ENCODE data around the gene L3MBTL2.
A peak's percentile ranks its signal among the peaks of the same experiment; 100 is the strongest.

L3MBTL2 gene

GRCh38 chr22:41215409-41215808 lies 10.3 kb downstream of the L3MBTL2 start:
- no peak for DNase-seq (ENCODE audit: low read depth)

GRCh38 chr22:41215926-41216325 lies 10.8 kb downstream of the L3MBTL2 start:
- DNase-seq (ENCODE audit: low read depth): no peak

GRCh38 chr22:41216984-41217383 lies 11.9 kb downstream of the L3MBTL2 start:
- DNase-seq (ENCODE audit: low read depth): peak; percentile 46

GRCh38 chr22:41217553-41218157 lies 12.5 kb downstream of the L3MBTL2 start:
- peak; percentile 83 for DNase-seq (ENCODE audit: low read depth)

- DNase-seq (ENCODE audit: low read depth): no peak
These were observed 17.9 kb downstream of the L3MBTL2 start for GRCh38 chr22:41222846-41223507.

GRCh38 chr22:41223535-41223934 lies 18.4 kb downstream of the L3MBTL2 start:
- DNase-seq (ENCODE audit: low read depth): no peak

- no peak for DNase-seq (ENCODE audit: low read depth)
These were observed 21.9 kb downstream of the L3MBTL2 start for GRCh38 chr22:41226723-41227655.

GRCh38 chr22:41229215-41229614 lies 24.1 kb downstream of the L3MBTL2 start:
- DNase-seq (ENCODE audit: low read depth): no peak

- DNase-seq (ENCODE audit: low read depth): no peak
These were observed 24.8 kb downstream of the L3MBTL2 start for GRCh38 chr22:41229730-41230400.

GRCh38 chr22:41230401-41230785 lies 25.3 kb downstream of the L3MBTL2 start:
- no peak for DNase-seq (ENCODE audit: low read depth)

GRCh38 chr22:41231369-41231768 lies 26.3 kb downstream of the L3MBTL2 start:
- no peak for DNase-seq (ENCODE audit: low read depth)

- no peak for DNase-seq (ENCODE audit: low read depth)
These were observed 29.9 kb downstream of the L3MBTL2 start for GRCh38 chr22:41234815-41235695.

GRCh38 chr22:41237036-41237706 lies 32.1 kb downstream of the L3MBTL2 start:
- no peak for DNase-seq (ENCODE audit: low read depth)

- DNase-seq (ENCODE audit: low read depth): no peak
These were observed 32.8 kb downstream of the L3MBTL2 start for GRCh38 chr22:41237707-41238569.

GRCh38 chr22:41238570-41239442 lies 33.7 kb downstream of the L3MBTL2 start:
- no peak for DNase-seq (ENCODE audit: low read depth)

GRCh38 chr22:41239443-41240128 lies 34.5 kb downstream of the L3MBTL2 start:
- no peak for DNase-seq (ENCODE audit: low read depth)

GRCh38 chr22:41240377-41241132 lies 35.4 kb downstream of the L3MBTL2 start, which contains the start of gene CHADL:
Gene CHADL, minus strand, starts transcription at chr22:41240931. Its CDS starts 50 bp downstream, at chr22:41240881.
- no peak for DNase-seq (ENCODE audit: low read depth)
